ENCODE measurements around the gene ASB9. TPM values are rescaled to one million over a fixed set of nuclear protein-coding genes. Genes with fewer than 3 reads are reported as not detected.

The ASB9 gene
- total and polyA plus RNA-seq, 4 donors, result 2.4 to 11.3 (median 2.9) TPM

DNA sequence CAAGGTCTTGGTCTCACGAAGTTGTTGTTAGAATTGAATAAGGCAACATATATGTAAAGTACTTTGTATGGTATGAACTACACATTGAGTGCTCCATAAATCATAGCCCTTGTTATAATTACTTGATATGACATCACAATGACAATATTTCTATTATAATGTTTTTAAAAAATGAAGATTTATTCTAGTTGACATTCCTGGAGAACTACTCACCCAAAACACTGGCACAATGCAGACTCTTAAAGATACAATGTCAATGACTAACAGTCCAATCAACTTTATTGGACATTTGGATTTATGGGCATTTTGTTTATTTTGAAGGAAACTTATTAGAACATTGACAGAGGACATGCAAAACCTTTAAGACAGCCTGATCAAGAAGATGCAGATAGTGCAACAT lies 55.3 kb downstream of the ASB9 start:
- peaks cover 0 to 3% (median 0%) of the 10 kb centered on the region in 4 donors for H3K27me3 ChIP-seq (ENCODE audit: control insufficient read depth in 4 of 4, insufficient read depth in 4 of 4, low read length in 3 of 4)
- H3K9ac ChIP-seq (ENCODE audit: low read depth in 1 of 2, low read length in 2 of 2), result no peak overlapping the region
- no peak for TF ChIP-seq RAD21 (IDR thresholded peaks at IDR 0.05)
- TF ChIP-seq NR2F2 (IDR thresholded peaks at IDR 0.05), result no peak
- TF ChIP-seq RXRA (IDR thresholded peaks at IDR 0.05), result no peak
- no peak for TF ChIP-seq FOXA1 (IDR thresholded peaks at IDR 0.05)
- TF ChIP-seq FOXA2 (IDR thresholded peaks at IDR 0.05), result no peak
- TF ChIP-seq EGR1 (IDR thresholded peaks at IDR 0.05; ENCODE audit: low read depth in 2 of 2), result no peak
- TF ChIP-seq, protein P1, sequence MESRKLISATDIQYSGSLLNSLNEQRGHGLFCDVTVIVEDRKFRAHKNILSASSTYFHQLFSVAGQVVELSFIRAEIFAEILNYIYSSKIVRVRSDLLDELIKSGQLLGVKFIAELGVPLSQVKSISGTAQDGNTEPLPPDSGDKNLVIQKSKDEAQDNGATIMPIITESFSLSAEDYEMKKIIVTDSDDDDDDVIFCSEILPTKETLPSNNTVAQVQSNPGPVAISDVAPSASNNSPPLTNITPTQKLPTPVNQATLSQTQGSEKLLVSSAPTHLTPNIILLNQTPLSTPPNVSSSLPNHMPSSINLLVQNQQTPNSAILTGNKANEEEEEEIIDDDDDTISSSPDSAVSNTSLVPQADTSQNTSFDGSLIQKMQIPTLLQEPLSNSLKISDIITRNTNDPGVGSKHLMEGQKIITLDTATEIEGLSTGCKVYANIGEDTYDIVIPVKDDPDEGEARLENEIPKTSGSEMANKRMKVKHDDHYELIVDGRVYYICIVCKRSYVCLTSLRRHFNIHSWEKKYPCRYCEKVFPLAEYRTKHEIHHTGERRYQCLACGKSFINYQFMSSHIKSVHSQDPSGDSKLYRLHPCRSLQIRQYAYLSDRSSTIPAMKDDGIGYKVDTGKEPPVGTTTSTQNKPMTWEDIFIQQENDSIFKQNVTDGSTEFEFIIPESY (IDR thresholded peaks at IDR 0.05), result no peak
- no peak overlapping the region for H3K27ac ChIP-seq (ENCODE audit: low read depth in 1 of 2, low read length in 2 of 2)
- H3K36me3 ChIP-seq (ENCODE audit: control insufficient read depth in 4 of 4, insufficient read depth in 3 of 4, low read depth in 1 of 4, low read length in 3 of 4), result no peaks in the 10 kb centered on the region
- H3K9me3 ChIP-seq (ENCODE audit: control insufficient read depth in 4 of 4, low read length in 3 of 4), result no peaks in the 10 kb centered on the region
- no peak for DNase-seq (ENCODE audit: low spot score)
- 48% methylated on average over 1 of the region's 1 CpG for WGBS
- no peak overlapping the region for H3K4me3 ChIP-seq (ENCODE audit: low read depth in 1 of 3, low read length in 3 of 3)
- H3K4me1 ChIP-seq (ENCODE audit: control insufficient read depth in 4 of 4, insufficient read depth in 4 of 4, low read length in 3 of 4), result no peaks in the 10 kb centered on the region

DNA sequence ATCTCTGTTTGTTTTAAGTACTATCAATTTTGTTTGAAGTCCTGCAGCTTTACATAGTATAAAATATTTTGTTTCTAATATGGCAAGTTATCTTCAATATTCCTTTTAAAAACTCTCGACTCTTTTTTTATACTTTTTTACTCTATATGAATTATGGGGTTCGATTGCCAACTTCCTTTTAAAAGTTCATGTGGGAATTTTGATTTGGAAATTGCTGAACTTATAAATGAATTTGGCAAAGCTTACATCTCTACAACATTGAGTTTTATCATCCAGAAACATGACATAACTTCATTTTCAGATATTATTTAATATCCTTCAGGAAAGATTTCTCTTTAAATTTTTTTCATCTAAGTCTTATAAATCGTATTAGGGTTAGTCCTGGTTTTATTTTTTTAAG lies 60.8 kb downstream of the ASB9 start:
- TF ChIP-seq EGR1 (IDR thresholded peaks at IDR 0.05; ENCODE audit: low read depth in 2 of 2), result no peak
- TF ChIP-seq, protein P2, sequence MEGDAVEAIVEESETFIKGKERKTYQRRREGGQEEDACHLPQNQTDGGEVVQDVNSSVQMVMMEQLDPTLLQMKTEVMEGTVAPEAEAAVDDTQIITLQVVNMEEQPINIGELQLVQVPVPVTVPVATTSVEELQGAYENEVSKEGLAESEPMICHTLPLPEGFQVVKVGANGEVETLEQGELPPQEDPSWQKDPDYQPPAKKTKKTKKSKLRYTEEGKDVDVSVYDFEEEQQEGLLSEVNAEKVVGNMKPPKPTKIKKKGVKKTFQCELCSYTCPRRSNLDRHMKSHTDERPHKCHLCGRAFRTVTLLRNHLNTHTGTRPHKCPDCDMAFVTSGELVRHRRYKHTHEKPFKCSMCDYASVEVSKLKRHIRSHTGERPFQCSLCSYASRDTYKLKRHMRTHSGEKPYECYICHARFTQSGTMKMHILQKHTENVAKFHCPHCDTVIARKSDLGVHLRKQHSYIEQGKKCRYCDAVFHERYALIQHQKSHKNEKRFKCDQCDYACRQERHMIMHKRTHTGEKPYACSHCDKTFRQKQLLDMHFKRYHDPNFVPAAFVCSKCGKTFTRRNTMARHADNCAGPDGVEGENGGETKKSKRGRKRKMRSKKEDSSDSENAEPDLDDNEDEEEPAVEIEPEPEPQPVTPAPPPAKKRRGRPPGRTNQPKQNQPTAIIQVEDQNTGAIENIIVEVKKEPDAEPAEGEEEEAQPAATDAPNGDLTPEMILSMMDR (IDR thresholded peaks at IDR 0.05; ENCODE audit: low read depth, low read length, missing input control), result no peak
- no peak for TF ChIP-seq RAD21 (IDR thresholded peaks at IDR 0.05)
- no peak for TF ChIP-seq NR2F2 (IDR thresholded peaks at IDR 0.05)
- TF ChIP-seq, protein P3, sequence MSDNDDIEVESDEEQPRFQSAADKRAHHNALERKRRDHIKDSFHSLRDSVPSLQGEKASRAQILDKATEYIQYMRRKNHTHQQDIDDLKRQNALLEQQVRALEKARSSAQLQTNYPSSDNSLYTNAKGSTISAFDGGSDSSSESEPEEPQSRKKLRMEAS (IDR thresholded peaks at IDR 0.05), result no peak
- no peak for TF ChIP-seq FOXA2 (IDR thresholded peaks at IDR 0.05)
- no peak for TF ChIP-seq HNF4A (conservative IDR thresholded peaks at IDR 0.05)
- no peak for TF ChIP-seq JUND (IDR thresholded peaks at IDR 0.05)
- TF ChIP-seq, protein P4, sequence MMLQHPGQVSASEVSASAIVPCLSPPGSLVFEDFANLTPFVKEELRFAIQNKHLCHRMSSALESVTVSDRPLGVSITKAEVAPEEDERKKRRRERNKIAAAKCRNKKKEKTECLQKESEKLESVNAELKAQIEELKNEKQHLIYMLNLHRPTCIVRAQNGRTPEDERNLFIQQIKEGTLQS (IDR thresholded peaks at IDR 0.05), result no peak
- no peak for TF ChIP-seq GABPA (IDR thresholded peaks at IDR 0.05 in 1 of 2, conservative IDR thresholded peaks at IDR 0.05 in 1 of 2)
- no peak for TF ChIP-seq TAF1 (conservative IDR thresholded peaks at IDR 0.05)
- TF ChIP-seq HNF4G (IDR thresholded peaks at IDR 0.05), result no peak
- no peak for DNase-seq (ENCODE audit: low spot score)

DNA sequence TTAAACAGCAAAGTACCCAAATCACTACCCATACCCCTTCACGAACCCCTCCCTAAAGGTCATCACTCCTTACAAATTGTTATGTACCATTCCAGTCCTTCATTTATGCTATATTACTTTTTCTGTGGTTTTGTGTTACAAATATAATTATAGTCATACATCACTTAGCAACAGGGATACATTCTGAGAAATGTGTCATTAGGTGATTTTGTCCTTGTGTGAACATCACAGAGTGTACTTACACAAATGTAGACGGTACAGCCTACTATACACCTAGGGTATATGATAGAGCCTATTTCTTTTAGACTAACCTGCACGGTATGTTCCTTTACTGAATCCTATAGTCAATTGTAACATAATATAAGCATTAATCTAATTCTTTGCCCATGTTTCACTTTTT lies 61.9 kb downstream of the ASB9 start:
- Histone ChIP-seq H3K4me3 (ENCODE audit: low read depth in 1 of 3, low read length in 3 of 3) (no peak overlapping the region), H3K27ac (ENCODE audit: low read depth in 1 of 2, low read length in 2 of 2) (no peak overlapping the region), H3K4me1 (ENCODE audit: control insufficient read depth in 4 of 4, insufficient read depth in 4 of 4, low read length in 3 of 4) (peaks cover 0 to 4% (median under 1%) of the 10 kb centered on the region in 4 donors), H3K9me3 (ENCODE audit: control insufficient read depth in 4 of 4, low read length in 3 of 4) (no peaks in the 10 kb centered on the region), H3K36me3 (ENCODE audit: control insufficient read depth in 4 of 4, insufficient read depth in 3 of 4, low read depth in 1 of 4, low read length in 3 of 4) (no peaks in the 10 kb centered on the region), H3K9ac (ENCODE audit: low read depth in 1 of 2, low read length in 2 of 2) (no peak overlapping the region), H3K27me3 (ENCODE audit: control insufficient read depth in 4 of 4, insufficient read depth in 4 of 4, low read length in 3 of 4) (no peaks in the 10 kb centered on the region)
- TF ChIP-seq RAD21 (IDR thresholded peaks at IDR 0.05), result no peak
- TF ChIP-seq TAF1 (conservative IDR thresholded peaks at IDR 0.05), result no peak
- no peak for TF ChIP-seq GABPA (IDR thresholded peaks at IDR 0.05 in 1 of 2, conservative IDR thresholded peaks at IDR 0.05 in 1 of 2)
- DNase-seq (ENCODE audit: low spot score), result no peak
- 91% methylated on average over 3 of the region's 3 CpGs for whole genome bisulfite sequencing

More for the DNA sequence above, 60.8 kb downstream of the ASB9 start:
- 88% methylated on average over 3 of the region's 3 CpGs for WGBS
- H3K9ac ChIP-seq (ENCODE audit: low read depth in 1 of 2, low read length in 2 of 2), result no peak overlapping the region
- no peaks in the 10 kb centered on the region for H3K9me3 ChIP-seq (ENCODE audit: control insufficient read depth in 4 of 4, low read length in 3 of 4)
- no peaks in the 10 kb centered on the region for H3K36me3 ChIP-seq (ENCODE audit: control insufficient read depth in 4 of 4, insufficient read depth in 3 of 4, low read depth in 1 of 4, low read length in 3 of 4)
- no peak overlapping the region for H3K27ac ChIP-seq (ENCODE audit: low read depth in 1 of 2, low read length in 2 of 2)
- no peaks in the 10 kb centered on the region for H3K27me3 ChIP-seq (ENCODE audit: control insufficient read depth in 4 of 4, insufficient read depth in 4 of 4, low read length in 3 of 4)
- H3K4me3 ChIP-seq (ENCODE audit: low read depth in 1 of 3, low read length in 3 of 3), result no peak overlapping the region
- H3K4me1 ChIP-seq (ENCODE audit: control insufficient read depth in 4 of 4, insufficient read depth in 4 of 4, low read length in 3 of 4), result no peaks in the 10 kb centered on the region
